ENCODE data around the gene AP2B1. TPM values are rescaled to one million over a fixed set of nuclear protein-coding genes. Genes with fewer than 3 reads are reported as not detected.

AP2B1 gene
- total and polyA plus RNA-seq, 12 donors, result 23.4 to 167 (median 78.2) TPM

GRCh38 chr17:35735036-35735805 is 148.1 kb downstream of the AP2B1 start:
- H3K4me3 ChIP-seq, result no peak overlapping the region
- intact Hi-C loops (cut with DNase I), result no loop called here
- H3K27me3 ChIP-seq, result no peaks in the 10 kb centered on the region
- peak in 1 of 7 donors; percentile 44 for DNase-seq
- H3K9me3 ChIP-seq (replicated peaks in 1 of 3), result no peaks in the 10 kb centered on the region
- TF ChIP-seq POLR2A (IDR thresholded peaks at IDR 0.05) (no peak), CTCF (IDR thresholded peaks at IDR 0.05) (no peak)
- no peak overlapping the region for H3K27ac ChIP-seq
- H3K36me3 ChIP-seq (replicated peaks in 1 of 2), result no peaks in the 10 kb centered on the region
- WGBS, 4 donors, result 88 to 93% (median 89%) methylated on average over 26 to 29 of the region's 29 CpGs
- H3K4me1 ChIP-seq (replicated peaks in 1 of 2), result peaks cover 6 to 8% of the 10 kb centered on the region in 2 donors

GRCh38 chr17:35736236-35736635 is 149.1 kb downstream of the AP2B1 start:
- no peak overlapping the region for H3K4me3 ChIP-seq
- WGBS, 4 donors, result 89 to 97% (median 94%) methylated on average over 3 to 5 of the region's 5 CpGs
- no peak overlapping the region for H3K27ac ChIP-seq
- DNase-seq, result no peak
- peaks cover 2 to 6% of the 10 kb centered on the region in 2 donors for H3K4me1 ChIP-seq (replicated peaks in 1 of 2)
- TF ChIP-seq POLR2A (IDR thresholded peaks at IDR 0.05) (no peak), CTCF (IDR thresholded peaks at IDR 0.05) (no peak)
- H3K9me3 ChIP-seq (replicated peaks in 1 of 3), result no peaks in the 10 kb centered on the region
- H3K36me3 ChIP-seq (replicated peaks in 1 of 2), result no peaks in the 10 kb centered on the region
- peaks cover 9% of the 10 kb centered on the region for H3K27me3 ChIP-seq
- intact Hi-C loops (cut with DNase I), result no loop called here

GRCh38 chr17:35738519-35739133 is 151.5 kb downstream of the AP2B1 start:
- H3K9me3 ChIP-seq (replicated peaks in 1 of 3), result no peaks in the 10 kb centered on the region
- intact Hi-C loops (cut with DNase I), result no loop called here
- H3K36me3 ChIP-seq (replicated peaks in 1 of 2), result no peaks in the 10 kb centered on the region
- no peak overlapping the region for H3K27ac ChIP-seq
- H3K27me3 ChIP-seq, result peaks cover 21% of the 10 kb centered on the region
- H3K4me3 ChIP-seq, result no peak overlapping the region
- peaks cover 0 to 8% of the 10 kb centered on the region in 2 donors for H3K4me1 ChIP-seq (replicated peaks in 1 of 2)
- TF ChIP-seq CTCF (IDR thresholded peaks at IDR 0.05), result no peak
- TF ChIP-seq POLR2A (IDR thresholded peaks at IDR 0.05), result no peak
- WGBS, 4 donors, result 84 to 93% (median 87%) methylated on average over 5 of the region's 5 CpGs
- DNase-seq, result no peak

- H3K4me3 ChIP-seq, result no peak overlapping the region
- DNase-seq, result no peak
- WGBS, 4 donors, result 69 to 92% (median 88%) methylated on average over 2 to 7 of the region's 7 CpGs
- TF ChIP-seq CTCF (IDR thresholded peaks at IDR 0.05) (no peak), POLR2A (IDR thresholded peaks at IDR 0.05) (no peak)
- no peak overlapping the region for H3K27ac ChIP-seq
- peaks cover 0 to 8% of the 10 kb centered on the region in 2 donors for H3K4me1 ChIP-seq (replicated peaks in 1 of 2)
- peaks cover 21% of the 10 kb centered on the region for H3K27me3 ChIP-seq
- H3K9me3 ChIP-seq (replicated peaks in 1 of 3), result no peaks in the 10 kb centered on the region
- intact Hi-C loops (cut with DNase I), result loop anchor here in 1 of 2 donors (10.0 kb wide), 1 partner anchor 575 kb away; no protein-coding TSS in a partner anchor
- H3K36me3 ChIP-seq (replicated peaks in 1 of 2), result no peaks in the 10 kb centered on the region
These were observed 153.1 kb downstream of the AP2B1 start for GRCh38 chr17:35740216-35740615.

Data from adrenal gland (tissue), 12 donors.